K562 (cell line): ENCODE measurements around the gene DOCK1. TPM values are rescaled to one million over a fixed set of nuclear protein-coding genes. Genes with fewer than 3 reads are reported as not detected.

Experiments used
- ATAC-seq: fragments of 200-7000 bp; cut with Tn5 transposase; 3 replicates; pipeline ENCODE4 v1.9.1; 2020; ENCODE audit warnings: moderate library complexity
- BruUV-seq: library from RNA; stranded (reverse); fragments of 400-500 nt; replicated peaks from 2 replicates; lab custom pipeline; 2021; lab: Mats Ljungman, UMichigan
- CTCF ChIA-PET: fragments of 300-600 bp; formaldehyde crosslinking; extraction: SDS; loops from one replicate; lab custom pipeline; 2021; ENCODE audit warnings: low intra/inter-chr PET ratio; lab: Yijun Ruan, JAX
- POLR2A ChIA-PET: fragments of 300-600, 350-650 bp; sonication (Branson Sonifier 250); formaldehyde crosslinking; extraction: SDS; loops from one replicate; lab custom pipeline; 2021; ENCODE audit warnings: antibody characterized with exemption, inconsistent platforms; lab: Yijun Ruan, JAX
- DNase-seq, 4 experiments: peaks; one replicate each; pipeline versions ENCODE4 v3.0.0 to v3.0.0-alpha.2; 2011 to 2018; ENCODE audit warnings: low spot score in 3 of 4, mixed read lengths in 3 of 4; ENCODE audit errors: extremely low read depth in 1 of 4
- FAIRE-seq: peaks from 2 replicates; lab custom pipeline; 2011; peaks lifted over from hg19 to GRCh38; lab: Jason Lieb, UNC
- H2AFZ ChIP-seq: 2 replicates; pipeline ENCODE4 v1.6.0; 2011; ENCODE audit warnings: low read depth, low read length, control low read depth, inconsistent platforms
- H3K27ac ChIP-seq: fragments of 200-600 bp; 3 replicates; pipeline ENCODE4 v1.8.0; 2011; ENCODE audit warnings: low read depth, mild to moderate bottlenecking, control low read depth, inconsistent platforms, low read length, moderate library complexity, mixed read lengths; ENCODE audit errors: extremely low read depth
- H3K27me3 ChIP-seq, 2 experiments: fragments of 300-600 bp in 1 of 2; 2 replicates in 1 of 2; 3 replicates in 1 of 2; pipeline versions ENCODE4 v1.6.0 to v1.8.0; 2011; ENCODE audit warnings: inconsistent platforms in 2 of 2, low read length in 2 of 2, mild to moderate bottlenecking in 1 of 2, mixed read lengths in 1 of 2, moderate library complexity in 1 of 2; ENCODE audit not compliant: control insufficient read depth in 2 of 2, insufficient read depth in 2 of 2
- H3K36me3 ChIP-seq: fragments of 300-600 bp; 3 replicates; pipeline ENCODE4 v1.8.0; 2011; ENCODE audit warnings: mild to moderate bottlenecking, low read length, inconsistent platforms; ENCODE audit not compliant: control insufficient read depth, insufficient read depth
- H3K4me1 ChIP-seq, 2 experiments: fragments of 200-600 bp in 1 of 2; replicated peaks in 1 of 2; 2 replicates in 1 of 2; 3 replicates in 1 of 2; pipeline versions ENCODE4 v1.5.1 to v1.8.0; 2011; ENCODE audit warnings: inconsistent platforms in 2 of 2, low read length in 2 of 2, mild to moderate bottlenecking in 1 of 2, mixed read lengths in 1 of 2, moderate library complexity in 1 of 2; ENCODE audit not compliant: control insufficient read depth in 2 of 2, insufficient read depth in 2 of 2
- H3K4me2 ChIP-seq: 2 replicates; pipeline ENCODE4 v1.6.1; 2011; ENCODE audit warnings: low read length, control low read depth, inconsistent platforms, mixed read lengths; ENCODE audit not compliant: insufficient read depth
- H3K4me3 ChIP-seq: fragments of 200-600 bp; sonication (generic), shearing (Covaris generic); 2 replicates; pipeline ENCODE4 v1.5.1; 2016; ENCODE audit warnings: control low read depth, inconsistent platforms
- H3K79me2 ChIP-seq: fragments of 200-600 bp; 3 replicates; pipeline ENCODE4 v1.8.0; 2011; ENCODE audit warnings: low read length, inconsistent platforms; ENCODE audit not compliant: control insufficient read depth, insufficient read depth
- H3K9ac ChIP-seq, 2 experiments: 2 replicates each; pipeline versions ENCODE4 v1.6.0 to v1.6.1; 2011; ENCODE audit warnings: low read depth in 2 of 2, low read length in 2 of 2, control low read depth in 1 of 2, inconsistent platforms in 1 of 2, mild to moderate bottlenecking in 1 of 2, mixed read lengths in 1 of 2; ENCODE audit not compliant: insufficient read depth in 1 of 2
- H3K9me1 ChIP-seq: one replicate; pipeline ENCODE4 v1.6.0; 2011; ENCODE audit warnings: inconsistent platforms, mild to moderate bottlenecking, low read length, moderate library complexity; ENCODE audit not compliant: control insufficient read depth, insufficient read depth
- H3K9me3 ChIP-seq: replicated peaks from 2 replicates; pipeline ENCODE4 v1.5.1; 2011; ENCODE audit warnings: low read depth, low read length, inconsistent platforms; ENCODE audit not compliant: control insufficient read depth, insufficient read depth
- H4K20me1 ChIP-seq: replicated peaks from 2 replicates; pipeline ENCODE4 v1.6.1; 2011; ENCODE audit warnings: low read length, inconsistent platforms, mixed read lengths; ENCODE audit not compliant: control insufficient read depth, insufficient read depth
- RBM15 ChIP-seq: fragments of 200-400 bp; formaldehyde crosslinking; IDR thresholded peaks from 2 replicates; pipeline ENCODE4 v1.6.1; 2018; ENCODE audit warnings: mild to moderate bottlenecking, low read length, moderate library complexity; ENCODE audit not compliant: insufficient read depth
- RHOXF2B ChIP-seq: fragments of 250-450 bp; sonication (Bioruptor Pico); conservative IDR thresholded peaks from 2 replicates; pipeline ENCODE4 v1.5.1; 2021
- TAL1 ChIP-seq: fragments of 450-650 bp; IDR thresholded peaks from 2 replicates; pipeline ENCODE4 v1.6.1; 2016; ENCODE audit warnings: mild to moderate bottlenecking
- ZNF76 ChIP-seq: fragments of 250-450 bp; sonication (Bioruptor Pico); IDR thresholded peaks from 2 replicates; pipeline ENCODE4 v1.4.0; 2020; ENCODE audit warnings: mild to moderate bottlenecking, moderate library complexity, borderline replicate concordance
- ZNF830 ChIP-seq: fragments of 250-450 bp; sonication (Bioruptor Pico); IDR thresholded peaks from 2 replicates; pipeline ENCODE4 v1.5.0; 2021; ENCODE audit warnings: mild to moderate bottlenecking
- WGBS: fragments of 100-300 bp; shearing (Covaris generic); methylation state at CpG from one replicate; pipeline ENCODE4 v1.1.6; 2016; ENCODE audit warnings: low coverage, mixed read lengths; ENCODE audit not compliant: insufficient coverage; ENCODE audit errors: missing lambda C conversion rate; 5-methylcytosine and 5-hydroxymethylcytosine counted together
- in situ Hi-C: fragments of 300-500 bp; cut with MboI; formaldehyde crosslinking; loops from 4 replicates; pipeline ENCODE4 v1.15.0; 2018; ENCODE audit warnings: inconsistent platforms, mixed read lengths
- intact Hi-C: fragments of 100-400 bp; cut with micrococcal nuclease; formaldehyde crosslinking; loops from 2 replicates; pipeline ENCODE4 v1.14.2; 2022
- polyA plus RNA-seq, 8 experiments: library from polyadenylated mRNA; depleted of rRNA in 4 of 8; stranded (reverse) in 5 of 8; unstranded in 3 of 8; fragments of >200 nt; fragmentation: Nextera tagmentation in 2 of 8; fragmentation: Illumina TruSeq in 1 of 8; extraction: Ambion mirVana in 2 of 8; extraction: Trizol in 1 of 8; gene quantifications; 2 replicates each; pipeline versions ENCODE4 v1.2.1 to v1.2.3, GENCODE V29; 2011 to 2014; ENCODE audit warnings: inconsistent platforms in 1 of 8, missing spikeins in 1 of 8
- total RNA-seq, 7 experiments: library from RNA; depleted of rRNA in 6 of 7; stranded (reverse); fragments of >200 nt in 6 of 7; fragmentation: Illumina TruSeq in 2 of 7; extraction: Trizol in 2 of 7; gene quantifications; 2 replicates each; pipeline versions ENCODE4 v1.2.1 to v1.2.3, GENCODE V29; 2011 to 2021; ENCODE audit warnings: low replicate concordance in 1 of 7
- TF ChIP-seq, protein P1 (sequence below): fragments of 450-650 bp; formaldehyde crosslinking; IDR thresholded peaks from 2 replicates; pipeline ENCODE4 v1.4.0; 2020; ENCODE audit warnings: mild to moderate bottlenecking, moderate library complexity
- TF ChIP-seq, protein P2 (sequence below): fragments of 250-450 bp; sonication (Bioruptor Pico); IDR thresholded peaks from 2 replicates; pipeline ENCODE4 v1.8.0; 2021; ENCODE audit warnings: moderate library complexity, mild to moderate bottlenecking, inconsistent platforms
- TF ChIP-seq, protein P3 (sequence below), 2 experiments: fragments of 450-650 bp in 1 of 2; sonication (generic) in 1 of 2; formaldehyde crosslinking in 1 of 2; IDR thresholded peaks; 2 replicates each; pipeline versions ENCODE4 v1.7.1 to v1.9.0; 2016 to 2022; ENCODE audit warnings: inconsistent platforms in 1 of 2, mild to moderate bottlenecking in 1 of 2, missing genetic modification reagents in 1 of 2

Gene DOCK1
- total and polyA plus RNA-seq, 9 of the 15 experiments (the other 6 are each of a cell fraction or from before 2014, with no cell fraction given): 0.31 TPM; not detected in 8

DNA sequence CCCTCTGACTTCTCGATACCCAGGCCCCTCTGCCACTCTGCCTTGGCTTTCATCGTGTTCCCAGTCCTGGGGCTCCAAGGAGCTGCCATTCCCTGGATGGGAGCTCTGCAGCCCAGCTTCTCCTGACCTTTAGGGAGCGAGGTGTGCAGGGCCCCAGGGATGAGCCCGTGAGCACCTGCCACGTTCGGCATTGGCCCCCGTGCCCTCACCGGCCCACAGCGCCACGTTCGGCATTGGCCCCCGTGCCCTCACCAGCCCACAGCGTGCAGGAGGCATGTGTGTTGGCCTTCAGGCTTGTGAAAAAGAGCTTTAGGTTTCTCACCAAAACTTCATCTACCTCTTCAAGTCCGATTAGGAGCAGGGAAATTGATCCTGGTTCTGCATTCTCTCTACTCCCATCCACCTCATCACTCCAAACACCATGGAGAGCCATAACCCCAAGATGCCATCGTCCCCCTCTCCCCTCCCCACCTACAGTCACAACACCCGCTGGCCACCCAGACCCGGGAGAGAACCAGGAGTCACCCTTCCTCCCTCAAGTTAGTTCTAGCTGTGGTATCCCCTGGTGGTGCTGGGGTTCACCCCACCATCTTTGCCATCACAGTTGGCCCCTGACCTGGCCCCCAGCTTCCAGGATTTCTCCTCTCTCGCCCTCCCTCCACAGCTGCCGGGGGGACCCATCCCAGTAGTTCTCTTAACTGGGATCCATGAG lies 524.5 kb downstream of the DOCK1 start (continued):
- TF ChIP-seq, protein P1, sequence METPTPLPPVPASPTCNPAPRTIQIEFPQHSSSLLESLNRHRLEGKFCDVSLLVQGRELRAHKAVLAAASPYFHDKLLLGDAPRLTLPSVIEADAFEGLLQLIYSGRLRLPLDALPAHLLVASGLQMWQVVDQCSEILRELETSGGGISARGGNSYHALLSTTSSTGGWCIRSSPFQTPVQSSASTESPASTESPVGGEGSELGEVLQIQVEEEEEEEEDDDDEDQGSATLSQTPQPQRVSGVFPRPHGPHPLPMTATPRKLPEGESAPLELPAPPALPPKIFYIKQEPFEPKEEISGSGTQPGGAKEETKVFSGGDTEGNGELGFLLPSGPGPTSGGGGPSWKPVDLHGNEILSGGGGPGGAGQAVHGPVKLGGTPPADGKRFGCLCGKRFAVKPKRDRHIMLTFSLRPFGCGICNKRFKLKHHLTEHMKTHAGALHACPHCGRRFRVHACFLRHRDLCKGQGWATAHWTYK: no peak
- TF ChIP-seq, protein P2, sequence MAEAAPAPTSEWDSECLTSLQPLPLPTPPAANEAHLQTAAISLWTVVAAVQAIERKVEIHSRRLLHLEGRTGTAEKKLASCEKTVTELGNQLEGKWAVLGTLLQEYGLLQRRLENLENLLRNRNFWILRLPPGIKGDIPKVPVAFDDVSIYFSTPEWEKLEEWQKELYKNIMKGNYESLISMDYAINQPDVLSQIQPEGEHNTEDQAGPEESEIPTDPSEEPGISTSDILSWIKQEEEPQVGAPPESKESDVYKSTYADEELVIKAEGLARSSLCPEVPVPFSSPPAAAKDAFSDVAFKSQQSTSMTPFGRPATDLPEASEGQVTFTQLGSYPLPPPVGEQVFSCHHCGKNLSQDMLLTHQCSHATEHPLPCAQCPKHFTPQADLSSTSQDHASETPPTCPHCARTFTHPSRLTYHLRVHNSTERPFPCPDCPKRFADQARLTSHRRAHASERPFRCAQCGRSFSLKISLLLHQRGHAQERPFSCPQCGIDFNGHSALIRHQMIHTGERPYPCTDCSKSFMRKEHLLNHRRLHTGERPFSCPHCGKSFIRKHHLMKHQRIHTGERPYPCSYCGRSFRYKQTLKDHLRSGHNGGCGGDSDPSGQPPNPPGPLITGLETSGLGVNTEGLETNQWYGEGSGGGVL: no peak
- no peak for TF ChIP-seq TAL1
- TF ChIP-seq RHOXF2B (CRISPR knock-in tag): no peak
- TF ChIP-seq RBM15: no peak
- no peak for TF ChIP-seq ZNF830
- no peak for TF ChIP-seq ZNF76 (CRISPR knock-in tag)

DNA sequence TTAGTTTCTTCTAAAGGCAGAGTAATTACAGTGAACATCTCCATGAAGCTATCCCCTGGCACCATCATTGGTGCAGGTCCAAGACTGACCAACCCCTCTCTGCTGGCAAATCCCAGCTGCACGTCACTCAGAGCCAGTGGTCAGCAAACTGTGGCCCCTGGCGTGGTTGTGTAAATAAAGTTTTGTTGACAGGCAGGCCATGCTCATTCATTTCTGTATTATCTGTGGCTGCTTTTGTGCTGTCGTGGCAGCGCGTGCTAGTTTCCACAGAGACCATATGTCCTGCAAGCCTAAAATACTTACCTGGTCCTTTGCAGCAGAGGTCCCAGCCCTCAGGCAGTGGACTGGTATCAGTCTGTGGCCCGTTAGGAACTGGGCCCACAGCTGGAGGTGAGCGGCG lies 526.3 kb downstream of the DOCK1 start:
- Histone ChIP-seq H3K27me3 (no peaks in the 10 kb centered on the region), H3K9me3 (no peaks in the 10 kb centered on the region), H3K9me1 (no peaks in the 10 kb centered on the region), H3K27ac (no peak overlapping the region), H3K4me2 (no peak overlapping the region), H2AFZ (no peak overlapping the region), H3K9ac (no peak overlapping the region), H4K20me1 (no peaks in the 10 kb centered on the region), H3K4me3 (no peak overlapping the region), H3K4me1 (no peaks in the 10 kb centered on the region), H3K36me3 (no peaks in the 10 kb centered on the region), H3K79me2 (no peaks in the 10 kb centered on the region)
- no peak for DNase-seq
- ChIA-PET POLR2A (interaction anchor here (0.6 kb wide), 1 partner anchor 399 kb away, joined by 3 read pairs; no protein-coding TSS in a partner anchor), CTCF (no interaction called here)
- intact Hi-C loops (no loop called here), in situ Hi-C loops (no loop called here)
- 0% methylated on average over 8 of the region's 8 CpGs for WGBS
- no peak for FAIRE-seq
- no peak for ATAC-seq
- no TSS peak for BruUV-seq
- TF ChIP-seq, protein P3, sequence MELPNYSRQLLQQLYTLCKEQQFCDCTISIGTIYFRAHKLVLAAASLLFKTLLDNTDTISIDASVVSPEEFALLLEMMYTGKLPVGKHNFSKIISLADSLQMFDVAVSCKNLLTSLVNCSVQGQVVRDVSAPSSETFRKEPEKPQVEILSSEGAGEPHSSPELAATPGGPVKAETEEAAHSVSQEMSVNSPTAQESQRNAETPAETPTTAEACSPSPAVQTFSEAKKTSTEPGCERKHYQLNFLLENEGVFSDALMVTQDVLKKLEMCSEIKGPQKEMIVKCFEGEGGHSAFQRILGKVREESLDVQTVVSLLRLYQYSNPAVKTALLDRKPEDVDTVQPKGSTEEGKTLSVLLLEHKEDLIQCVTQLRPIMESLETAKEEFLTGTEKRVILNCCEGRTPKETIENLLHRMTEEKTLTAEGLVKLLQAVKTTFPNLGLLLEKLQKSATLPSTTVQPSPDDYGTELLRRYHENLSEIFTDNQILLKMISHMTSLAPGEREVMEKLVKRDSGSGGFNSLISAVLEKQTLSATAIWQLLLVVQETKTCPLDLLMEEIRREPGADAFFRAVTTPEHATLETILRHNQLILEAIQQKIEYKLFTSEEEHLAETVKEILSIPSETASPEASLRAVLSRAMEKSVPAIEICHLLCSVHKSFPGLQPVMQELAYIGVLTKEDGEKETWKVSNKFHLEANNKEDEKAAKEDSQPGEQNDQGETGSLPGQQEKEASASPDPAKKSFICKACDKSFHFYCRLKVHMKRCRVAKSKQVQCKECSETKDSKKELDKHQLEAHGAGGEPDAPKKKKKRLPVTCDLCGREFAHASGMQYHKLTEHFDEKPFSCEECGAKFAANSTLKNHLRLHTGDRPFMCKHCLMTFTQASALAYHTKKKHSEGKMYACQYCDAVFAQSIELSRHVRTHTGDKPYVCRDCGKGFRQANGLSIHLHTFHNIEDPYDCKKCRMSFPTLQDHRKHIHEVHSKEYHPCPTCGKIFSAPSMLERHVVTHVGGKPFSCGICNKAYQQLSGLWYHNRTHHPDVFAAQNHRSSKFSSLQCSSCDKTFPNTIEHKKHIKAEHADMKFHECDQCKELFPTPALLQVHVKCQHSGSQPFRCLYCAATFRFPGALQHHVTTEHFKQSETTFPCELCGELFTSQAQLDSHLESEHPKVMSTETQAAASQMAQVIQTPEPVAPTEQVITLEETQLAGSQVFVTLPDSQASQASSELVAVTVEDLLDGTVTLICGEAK (IDR thresholded peaks at IDR 0.05): peak; percentile 50; the same call in 1 of the 2 replicates
- TF ChIP-seq, protein P3 (CRISPR knock-in tag; IDR thresholded peaks at IDR 0.05): no peak
